Psoas muscle (tissue), 8 donors: Measurements from ENCODE around the gene PCDHA3. TPM values are rescaled to one million over a fixed set of nuclear protein-coding genes. Genes with fewer than 3 reads are reported as not detected.
"Not testable (repeated sequence)": the region's sequence is repeated elsewhere in the genome, so short reads cannot be mapped to it uniquely, and the experiment has no call there.

Source experiments
- ATAC-seq, 4 donors: fragments of 200-7000 bp; cut with Tn5 transposase; one replicate each; pipeline ENCODE4 v1.9.1; 2020; ENCODE audit warnings: moderate library complexity in 3 of 4, mild to moderate bottlenecking in 2 of 4
- DNase-seq, 2 donors: peaks; one replicate each; pipeline ENCODE4 v3.0.0-alpha.2; 2020
- H3K27ac ChIP-seq: fragments of 200-600 bp; one replicate; pipeline ENCODE4 v1.8.0; 2022
- H3K27me3 ChIP-seq, 3 donors: fragments of 200-600 bp in 1 of 3; one replicate each; pipeline versions ENCODE4 v1.6.1 to v1.8.0; 2013 to 2022; ENCODE audit warnings: low read length in 2 of 3, mild to moderate bottlenecking in 2 of 3, moderate library complexity in 1 of 3; ENCODE audit not compliant: insufficient read depth in 3 of 3
- H3K36me3 ChIP-seq, 2 donors: fragments of 200-600 bp in 1 of 2; one replicate each; pipeline versions ENCODE4 v1.6.1 to v1.8.0; 2013 to 2022; ENCODE audit warnings: low read depth in 1 of 2, mild to moderate bottlenecking in 1 of 2, moderate library complexity in 1 of 2; ENCODE audit not compliant: insufficient read depth in 1 of 2
- H3K4me1 ChIP-seq: fragments of 200-600 bp; one replicate; pipeline ENCODE4 v1.8.0; 2022
- H3K4me3 ChIP-seq: fragments of 200-600 bp; one replicate; pipeline ENCODE4 v1.8.0; 2022; ENCODE audit warnings: mild to moderate bottlenecking
- H3K9me3 ChIP-seq: fragments of 200-600 bp; one replicate; pipeline ENCODE4 v1.8.0; 2022
- CTCF ChIP-seq: fragments of 200-600 bp; IDR thresholded peaks from one replicate; pipeline ENCODE4 v1.8.0; 2022; ENCODE audit warnings: antibody characterized with exemption
- WGBS, 3 donors: extraction: QIAGEN DNeasy Blood & Tissue Kit; methylation state at CpG; one replicate each; pipeline versions ENCODE4 v1.1.6 to v1.1.7; 2013; 5-methylcytosine and 5-hydroxymethylcytosine counted together
- intact Hi-C, 2 donors: fragments of 100-400 bp; cut with DNase I; formaldehyde crosslinking; loops; one replicate each; pipeline versions ENCODE4 v1.11.0 to v1.14.2; 2022
- polyA plus RNA-seq, 3 donors: library from polyadenylated mRNA; stranded (reverse); fragments of 200-250 nt; gene quantifications; one replicate each; pipeline ENCODE4 v1.2.3, GENCODE V29; 2013
- total RNA-seq, 4 donors: library from RNA; stranded (reverse); fragmentation: NEBNext Ultra II Directional in 2 of 4; extraction: Animal tissue kit (Norgen Biotek cat#: 25700) in 2 of 4; gene quantifications; one replicate each; pipeline versions ENCODE4 v1.2.1 to v1.2.4, GENCODE V29; 2021 to 2023
- donor health status: healthy with polysubstance abuse.
- donor health status: DM: no; HTN: no; CAD: no; lungs with moderate emphysema.
- donor health status: Bipolar disorder and iron deficiency.
- donor health status: healthy.
- donor health status: DM: yes; HTN: yes; CAD: no.
- donor health status: DM: no; HTN: no; CAD: no.
- donor health status: DM: no; HTN: no; CAD: no.
- donor health status: DM: yes; HTN: yes; CAD: no.

Gene PCDHA3
- total and polyA plus RNA-seq, 7 donors = 0.03 to 0.12 TPM; not detected in 5

- DNase-seq = no peak
- peak; percentile 19 for TF ChIP-seq CTCF
- intact Hi-C loops = no loop called here
- Histone ChIP-seq H3K27ac (no peak within 1 kb of the TSS), H3K4me1 (no peaks in the 10 kb centered on the region), H3K4me3 (no peak within 1 kb of the TSS), H3K27me3 (peaks cover 0 to 11% (median 2%) of the 10 kb centered on the region in 3 donors), H3K36me3 (no peaks in the 10 kb centered on the region), H3K9me3 (peaks cover 4% of the 10 kb centered on the region)
- no peak for ATAC-seq
- WGBS, 3 donors = 23 to 25% (median 24%) methylated on average over 35 to 39 of the region's 39 CpGs
Observed at GRCh38 chr5:140821375-140822280, 20.8 kb downstream of the PCDHA3 start, which contains the start of gene PCDHA5. TSS of gene PCDHA5 (plus strand) at chr5:140821613.

GRCh38 chr5:140822281-140822629 lies 21.4 kb downstream of the PCDHA3 start:
- peaks cover 0 to 17% (median 2%) of the 10 kb centered on the region in 3 donors for H3K27me3 ChIP-seq
- intact Hi-C loops = no loop called here

GRCh38 chr5:140822969-140823368 lies 22.1 kb downstream of the PCDHA3 start:
- H3K36me3 ChIP-seq, H3K27ac ChIP-seq, H3K9me3 ChIP-seq, H3K4me1 ChIP-seq, ATAC-seq, DNase-seq, intact Hi-C loops, H3K4me3 ChIP-seq: not testable (repeated sequence)
- peaks cover 0 to 23% (median 3%) of the 10 kb centered on the region in 3 donors for H3K27me3 ChIP-seq
- WGBS, 3 donors = 42 to 52% (median 44%) methylated on average over 48 of the region's 48 CpGs

More at GRCh38 chr5:140822281-140822629, 21.4 kb downstream of the PCDHA3 start:
- Histone ChIP-seq H3K4me1 (no peaks in the 10 kb centered on the region), H3K27ac (no peak overlapping the region), H3K4me3 (no peak overlapping the region), H3K36me3 (no peaks in the 10 kb centered on the region), H3K9me3 (peaks cover 4% of the 10 kb centered on the region)
- ATAC-seq = no peak
- no peak for DNase-seq
- WGBS, 3 donors = 21 to 27% (median 24%) methylated on average over 6 of the region's 6 CpGs
- TF ChIP-seq CTCF = no peak

GRCh38 chr5:140823475-140823874 lies 22.6 kb downstream of the PCDHA3 start:
- Histone ChIP-seq H3K4me1 (no peaks in the 10 kb centered on the region), H3K27me3 (peaks cover 0 to 26% (median 7%) of the 10 kb centered on the region in 3 donors), H3K27ac (no peak overlapping the region), H3K9me3 (peaks cover 2% of the 10 kb centered on the region), H3K36me3 (no peaks in the 10 kb centered on the region), H3K4me3 (no peak overlapping the region)
- 45 to 58% (median 51%) methylated on average over 31 to 38 of the region's 38 CpGs for WGBS, 3 donors
- ATAC-seq (no peak), DNase-seq (no peak)
- no peak for TF ChIP-seq CTCF
- intact Hi-C loops = no loop called here

DNA sequence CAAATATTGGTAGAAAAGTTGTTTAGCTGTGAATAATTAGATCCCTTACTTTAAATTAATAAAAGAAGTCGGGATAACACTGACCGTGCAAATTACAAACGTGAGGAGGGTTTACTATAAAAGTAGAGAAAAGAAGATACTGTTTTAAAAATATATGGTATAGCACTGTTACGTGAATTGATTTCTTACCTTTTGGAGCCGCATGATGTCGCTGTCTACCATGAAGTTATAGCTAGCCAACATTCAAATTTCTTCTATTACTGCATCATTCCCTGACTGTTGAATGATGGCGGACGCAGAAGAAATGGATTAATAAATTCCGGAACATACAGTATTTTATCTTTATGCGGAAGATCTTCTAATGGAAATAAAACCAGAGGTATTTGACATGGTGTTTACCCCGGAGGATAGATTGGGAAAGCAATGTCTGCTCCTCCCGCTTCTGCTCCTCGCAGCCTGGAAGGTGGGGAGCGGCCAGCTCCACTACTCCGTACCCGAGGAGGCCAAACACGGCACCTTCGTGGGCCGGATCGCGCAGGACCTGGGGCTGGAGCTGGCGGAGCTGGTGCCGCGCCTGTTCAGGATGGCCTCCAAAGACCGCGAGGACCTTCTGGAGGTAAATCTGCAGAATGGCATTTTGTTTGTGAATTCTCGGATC lies 27.0 kb downstream of the PCDHA3 start, which contains the start of gene PCDHA6:
TSS of gene PCDHA6 (plus strand) at position 257 of the 658 bp plus-strand sequence. CDS start at position 389, 132 bp downstream.
- 12 to 17% (median 15%) methylated on average over 27 of the region's 27 CpGs for WGBS, 3 donors
- ATAC-seq (no peak), DNase-seq (no peak)
- Histone ChIP-seq H3K27me3 (peaks cover 0 to 31% (median 8%) of the 10 kb centered on the region in 3 donors), H3K4me3 (no peak within 1 kb of the TSS), H3K36me3 (no peaks in the 10 kb centered on the region), H3K4me1 (no peaks in the 10 kb centered on the region), H3K27ac (no peak within 1 kb of the TSS), H3K9me3 (peaks cover 5% of the 10 kb centered on the region)
- no peak for TF ChIP-seq CTCF
- intact Hi-C loops = no loop called here
